HG02763 (cell line): ENCODE results near the gene MIF.

Source experiments
- ATAC-seq: cut with Tn5 transposase; IDR thresholded peaks from one replicate; pipeline ENCODE4 v1.9.1; 2021; ENCODE audit warnings: mild to moderate bottlenecking, moderate library complexity; ENCODE audit not compliant: unreplicated experiment

The MIF gene

GRCh38 chr22:23875801-23876200 is 18.4 kb upstream of the MIF start:
- ATAC-seq: no peak

DNA sequence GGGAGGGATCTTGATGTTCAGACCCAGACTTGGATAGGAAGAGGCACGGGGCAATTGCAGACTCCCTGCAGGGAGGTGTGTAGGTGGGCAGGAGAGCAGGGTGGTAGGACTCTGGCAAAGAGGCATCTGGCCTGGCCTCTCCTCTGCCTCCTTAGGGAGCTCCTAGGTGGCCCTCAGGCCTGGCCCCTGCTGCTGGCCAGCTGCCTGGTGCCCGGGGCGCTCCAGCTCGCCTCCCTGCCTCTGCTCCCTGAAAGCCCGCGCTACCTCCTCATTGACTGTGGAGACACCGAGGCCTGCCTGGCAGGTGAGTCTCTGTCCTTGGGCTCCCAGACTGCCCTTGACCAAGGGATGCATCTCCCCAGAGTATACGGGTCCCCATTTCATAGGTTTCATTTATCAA is 16.6 kb upstream of the MIF start:
- ATAC-seq: no peak

DNA sequence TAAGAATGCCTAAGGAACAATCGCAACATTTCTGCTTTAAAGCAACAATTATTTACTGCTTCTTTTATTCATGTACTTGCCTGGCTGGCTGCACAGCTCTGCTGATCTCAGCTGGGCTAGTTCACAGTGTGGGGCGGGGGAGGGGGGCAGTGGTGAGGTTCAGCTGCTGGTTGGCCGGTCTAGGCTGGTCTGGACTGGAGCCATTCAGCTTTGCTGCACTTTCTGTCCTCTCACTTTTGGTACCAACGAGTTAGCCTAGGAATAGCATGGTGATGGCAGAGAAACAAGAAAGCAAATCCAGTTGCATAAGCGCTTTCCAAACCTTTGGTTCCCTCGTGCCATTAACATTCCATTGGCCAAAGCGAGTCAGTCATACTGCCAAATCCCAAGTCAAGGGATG is 16.0 kb upstream of the MIF start:
- no peak for ATAC-seq

- ATAC-seq: no peak
Measured at GRCh38 chr22:23882370-23882769, 11.8 kb upstream of the MIF start.

DNA sequence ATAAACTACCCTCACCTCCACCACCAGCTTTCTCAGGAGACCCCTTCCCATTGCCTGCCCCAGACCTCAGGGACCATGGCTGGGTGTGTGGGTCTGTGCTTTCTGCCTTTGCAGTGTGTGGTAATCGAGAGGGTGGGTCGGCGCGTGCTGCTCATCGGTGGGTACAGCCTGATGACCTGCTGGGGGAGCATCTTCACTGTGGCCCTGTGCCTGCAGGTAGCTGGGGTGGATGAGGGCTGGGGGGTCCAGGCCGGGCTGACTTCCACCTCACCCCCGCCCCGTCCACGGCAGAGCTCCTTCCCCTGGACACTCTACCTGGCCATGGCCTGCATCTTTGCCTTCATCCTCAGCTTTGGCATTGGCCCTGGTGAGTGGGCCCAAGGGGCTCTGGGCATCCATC is 10.5 kb upstream of the MIF start:
- ATAC-seq: no peak

DNA sequence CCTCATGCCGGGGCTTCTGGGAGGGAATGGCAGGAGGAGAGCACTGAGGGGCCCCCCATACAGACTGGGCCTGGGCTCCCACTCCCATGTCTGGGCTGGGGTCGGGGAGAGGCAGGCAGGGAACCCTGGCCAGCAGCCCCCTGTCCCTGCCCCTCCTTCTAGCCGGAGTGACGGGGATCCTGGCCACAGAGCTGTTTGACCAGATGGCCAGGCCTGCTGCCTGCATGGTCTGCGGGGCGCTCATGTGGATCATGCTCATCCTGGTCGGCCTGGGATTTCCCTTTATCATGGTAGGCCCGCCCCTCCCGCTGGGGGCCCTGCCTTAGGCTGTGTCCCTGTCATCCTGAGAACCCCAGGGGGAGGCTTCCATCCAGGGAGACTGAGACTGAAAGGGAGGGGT is 10.0 kb upstream of the MIF start:
- no peak for ATAC-seq

DNA sequence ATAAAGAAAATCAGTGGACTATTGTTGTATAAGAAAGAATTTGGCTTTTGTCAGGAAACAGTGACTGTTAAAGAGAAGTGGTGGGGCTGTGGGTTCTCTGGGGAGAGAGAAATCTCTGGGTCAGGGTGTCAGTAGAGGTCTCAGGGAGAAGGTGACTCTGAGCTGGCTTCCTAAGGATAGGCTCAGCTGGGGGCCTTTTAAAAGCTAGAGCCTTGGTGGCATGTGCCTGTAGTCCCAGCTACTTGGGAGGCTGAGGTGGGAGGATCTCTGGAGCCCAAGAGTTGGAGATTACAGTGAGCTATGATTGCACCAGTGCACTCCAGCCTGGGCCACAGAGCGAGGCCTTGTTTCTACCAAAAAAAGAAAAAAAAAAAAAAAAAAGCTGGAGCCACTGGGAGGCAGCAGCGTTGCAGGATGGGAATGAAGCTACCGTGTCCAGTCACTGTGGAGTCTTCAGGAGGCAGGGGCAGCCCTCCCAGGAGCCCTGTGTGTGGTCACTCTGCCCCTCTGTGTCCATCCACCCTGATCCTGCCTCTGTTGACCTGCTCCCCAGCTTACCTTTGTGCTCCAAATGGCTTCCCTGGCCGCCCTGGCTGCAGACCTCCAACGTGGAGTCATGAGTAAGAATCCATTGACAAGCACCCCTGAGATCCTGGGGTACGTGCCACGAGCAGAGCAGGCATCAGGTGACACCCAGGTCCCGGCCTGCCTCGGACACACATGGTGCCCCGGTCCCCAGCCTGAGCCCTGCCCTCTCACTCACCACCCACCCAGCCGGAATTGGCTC is 5.4 kb upstream of the MIF start:
- no peak for ATAC-seq

GRCh38 chr22:23889620-23890019 is 4.6 kb upstream of the MIF start:
- ATAC-seq: no peak

GRCh38 chr22:23891726-23892125 is 2.5 kb upstream of the MIF start:
- no peak for ATAC-seq

- ATAC-seq: no peak
Measured at GRCh38 chr22:23892130-23892529, 2.1 kb upstream of the MIF start.

DNA sequence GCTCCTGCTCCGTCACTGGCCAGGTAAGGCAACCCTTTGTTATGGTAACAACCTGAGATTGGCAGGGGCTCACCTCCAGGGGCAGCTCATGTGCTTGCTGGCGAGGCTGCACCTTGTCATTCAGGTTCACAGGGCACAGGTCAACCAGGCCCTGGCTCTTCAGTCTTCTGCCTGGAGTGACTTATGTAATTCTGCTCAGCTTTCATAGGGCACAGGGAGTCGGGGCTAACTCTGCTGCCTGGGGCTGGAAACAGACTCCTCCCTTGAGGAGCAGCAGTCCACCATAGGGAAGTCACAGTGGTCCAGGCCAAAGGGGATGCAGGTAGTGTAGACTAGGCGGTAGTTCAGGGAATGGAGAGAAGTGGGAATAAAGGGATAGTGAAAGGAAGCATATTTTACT is 1.5 kb upstream of the MIF start:
- ATAC-seq: no peak

- ATAC-seq: no peak
Measured at GRCh38 chr22:23893121-23893944, 850 bp upstream of the MIF start.

DNA sequence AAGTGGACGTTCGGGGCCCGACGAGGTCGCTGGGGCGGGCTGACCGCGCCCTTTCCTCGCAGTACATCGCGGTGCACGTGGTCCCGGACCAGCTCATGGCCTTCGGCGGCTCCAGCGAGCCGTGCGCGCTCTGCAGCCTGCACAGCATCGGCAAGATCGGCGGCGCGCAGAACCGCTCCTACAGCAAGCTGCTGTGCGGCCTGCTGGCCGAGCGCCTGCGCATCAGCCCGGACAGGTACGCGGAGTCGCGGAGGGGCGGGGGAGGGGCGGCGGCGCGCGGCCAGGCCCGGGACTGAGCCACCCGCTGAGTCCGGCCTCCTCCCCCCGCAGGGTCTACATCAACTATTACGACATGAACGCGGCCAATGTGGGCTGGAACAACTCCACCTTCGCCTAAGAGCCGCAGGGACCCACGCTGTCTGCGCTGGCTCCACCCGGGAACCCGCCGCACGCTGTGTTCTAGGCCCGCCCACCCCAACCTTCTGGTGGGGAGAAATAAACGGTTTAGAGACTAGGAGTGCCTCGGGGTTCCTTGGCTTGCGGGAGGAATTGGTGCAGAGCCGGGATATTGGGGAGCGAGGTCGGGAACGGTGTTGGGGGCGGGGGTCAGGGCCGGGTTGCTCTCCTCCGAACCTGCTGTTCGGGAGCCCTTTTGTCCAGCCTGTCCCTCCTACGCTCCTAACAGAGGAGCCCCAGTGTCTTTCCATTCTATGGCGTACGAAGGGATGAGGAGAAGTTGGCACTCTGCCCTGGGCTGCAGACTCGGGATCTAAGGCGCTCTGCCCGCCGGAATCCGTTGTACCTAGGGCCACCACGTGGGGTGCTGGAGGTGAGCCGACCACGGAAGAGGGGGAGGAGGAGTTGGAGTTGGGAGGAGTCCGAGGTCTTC is 771 bp downstream of the MIF start:
- peak; percentile 9 for ATAC-seq

DNA sequence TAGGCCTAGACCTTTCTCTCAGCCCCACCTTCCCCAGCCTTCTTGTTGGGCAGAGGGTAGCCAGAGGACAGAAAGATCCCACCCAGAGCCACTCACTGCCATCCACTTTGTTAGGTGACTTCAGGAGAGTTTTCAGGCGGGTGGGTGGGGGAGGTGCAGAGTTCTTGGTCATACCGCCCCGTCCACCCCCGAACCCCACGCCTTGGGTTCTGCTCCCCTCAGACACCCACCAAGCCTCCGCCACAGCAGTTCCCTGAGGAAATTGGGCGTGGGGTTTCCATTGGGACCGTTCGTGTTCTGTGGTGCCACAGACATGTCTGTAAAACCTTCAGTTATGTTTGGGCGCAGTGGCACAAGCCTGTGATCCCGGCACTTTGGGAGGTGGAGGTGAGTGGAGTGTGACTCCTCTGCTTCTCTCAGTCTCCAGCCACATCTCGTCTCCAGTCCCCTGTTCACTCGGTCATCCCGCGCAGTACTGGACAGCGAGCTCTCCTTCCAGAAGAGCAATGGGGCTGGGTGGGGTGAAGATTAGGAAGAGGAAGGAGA is 1.5 kb downstream of the MIF start:
- ATAC-seq: no peak

DNA sequence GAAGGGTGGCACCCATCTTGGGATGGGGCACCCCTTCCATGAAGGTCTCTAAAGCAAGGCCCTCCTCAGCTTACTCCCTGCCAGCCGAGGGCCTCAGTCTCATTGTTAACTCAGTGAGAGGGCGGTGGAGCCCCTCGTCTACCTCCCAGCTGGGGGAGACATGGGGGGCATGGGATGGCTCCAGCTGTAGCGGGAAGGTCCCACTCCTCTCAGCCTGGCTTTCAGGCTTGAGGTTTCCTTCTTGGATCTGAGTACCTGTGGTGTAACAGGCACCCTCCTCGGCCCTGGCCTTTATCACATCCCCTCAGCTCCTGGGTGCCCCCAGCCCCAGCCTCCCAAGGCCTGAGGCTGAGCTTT is 2.0 kb downstream of the MIF start:
- ATAC-seq: no peak

GRCh38 chr22:23896523-23897186 is 2.5 kb downstream of the MIF start:
- ATAC-seq: no peak

- no peak for ATAC-seq
Measured at GRCh38 chr22:23897320-23897719, 3.1 kb downstream of the MIF start.

DNA sequence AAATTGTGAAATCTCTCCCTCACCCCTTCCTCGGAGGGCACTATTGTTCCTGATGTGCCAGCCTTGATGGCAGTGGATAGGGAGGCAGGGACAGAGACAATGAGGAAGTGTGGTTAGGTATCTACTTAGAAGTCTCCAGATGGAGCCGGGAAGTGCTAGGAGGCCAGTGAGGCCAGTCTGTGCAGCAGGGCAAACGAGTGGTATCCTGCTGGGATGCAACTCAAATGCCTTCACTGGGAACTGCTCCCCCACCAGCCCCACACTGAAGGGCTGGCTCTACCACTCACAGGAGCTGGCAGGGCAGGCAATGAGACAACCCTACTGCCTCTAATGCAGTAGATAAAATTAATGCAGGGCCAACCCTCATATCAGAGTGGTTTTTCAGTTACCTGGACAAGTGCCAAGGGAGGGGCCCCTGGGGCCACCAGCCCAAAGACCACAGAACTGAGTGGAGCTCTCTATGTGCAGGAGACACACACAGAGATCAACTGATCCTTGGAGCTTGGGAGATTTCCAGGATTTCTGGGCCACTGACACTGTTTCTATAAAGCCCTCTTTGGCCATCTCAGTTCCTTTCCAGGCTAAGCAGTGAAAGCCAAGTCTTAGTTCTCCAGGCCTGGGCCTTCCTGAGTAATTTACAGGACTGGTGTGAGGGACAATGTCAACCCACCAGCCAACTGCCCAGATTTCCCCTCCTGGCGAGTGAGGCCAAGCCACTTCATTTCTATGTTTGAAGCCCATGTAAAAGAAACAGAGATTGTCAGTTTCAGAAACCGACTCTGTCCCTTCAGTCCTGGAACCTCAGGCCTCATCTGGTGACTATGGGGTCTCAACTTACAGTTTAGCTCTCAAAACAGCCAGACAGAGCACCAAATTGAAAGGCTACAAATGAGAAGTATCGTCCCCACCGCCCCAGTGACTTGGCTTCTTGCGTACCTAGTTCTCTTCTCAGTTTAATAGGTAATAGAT is 4.1 kb downstream of the MIF start:
- ATAC-seq: no peak

DNA sequence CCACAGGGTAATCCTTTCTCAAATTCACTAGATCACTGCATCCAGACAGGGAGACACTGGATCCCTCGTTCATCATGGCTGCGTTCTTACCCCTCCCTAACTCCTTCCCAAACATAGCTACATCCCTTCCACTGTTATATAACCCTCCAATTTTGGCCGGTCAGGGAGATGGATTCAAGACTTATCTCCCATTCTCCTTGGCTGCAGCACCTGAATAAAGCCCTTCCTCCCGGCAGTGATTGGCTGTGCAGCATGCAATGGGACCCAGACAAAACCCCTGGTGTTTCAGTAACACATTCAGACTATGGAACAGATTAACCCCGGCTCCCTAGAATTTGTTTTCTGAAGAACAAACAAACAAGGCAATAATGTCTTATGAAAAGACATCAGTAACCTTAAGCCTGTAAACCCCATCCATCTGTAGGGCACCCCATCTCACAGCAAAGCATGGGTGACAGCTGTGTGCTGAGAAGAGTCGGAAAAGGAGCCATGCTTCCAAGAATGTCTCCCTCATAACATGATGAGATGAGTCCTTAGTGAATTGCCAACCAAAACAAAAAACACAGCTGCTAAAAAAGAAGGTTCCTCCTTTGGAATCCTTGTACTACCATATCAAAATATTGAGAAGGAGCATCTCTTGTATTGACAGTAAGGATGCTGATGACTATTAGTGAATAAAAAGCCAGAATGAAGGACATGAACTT is 5.0 kb downstream of the MIF start:
- ATAC-seq: no peak
